Activated CD8-positive, alpha-beta memory T cell treated with anti-CD3 and anti-CD28 coated beads, Interleukin-2, amount 10 ng/mL, durations not matched to agents 7 days and 5 days (primary cell): ENCODE data around the gene MAP7D2. TPM values are rescaled to one million over a fixed set of nuclear protein-coding genes. Genes with fewer than 3 reads are reported as not detected.

Source experiments
- ATAC-seq: fragments of 150-1000 bp; cut with Tn5 transposase; one replicate; pipeline ENCODE4 v1.10.0; 2021; ENCODE audit warnings: moderate library complexity
- CTCF ChIA-PET: fragments of 350-600 bp; sonication (Branson Sonifier 250); formaldehyde crosslinking; loops from one replicate; lab custom pipeline; 2021; ENCODE audit warnings: antibody characterized with exemption; lab: Charles Lee
- DNase-seq: peaks from one replicate; pipeline ENCODE4 v3.0.0-alpha.2; 2020
- H3K27ac Mint-ChIP-seq: one replicate; pipeline ENCODE4 v1.8.0; 2021; ENCODE audit warnings: mild to moderate bottlenecking, mixed read lengths
- H3K27me3 Mint-ChIP-seq: one replicate; pipeline ENCODE4 v1.8.0; 2021; ENCODE audit warnings: mixed read lengths
- H3K36me3 Mint-ChIP-seq: one replicate; pipeline ENCODE4 v1.8.0; 2021; ENCODE audit warnings: mild to moderate bottlenecking, mixed read lengths
- H3K4me1 Mint-ChIP-seq: one replicate; pipeline ENCODE4 v1.8.0; 2021; ENCODE audit warnings: mixed read lengths
- H3K4me3 Mint-ChIP-seq: one replicate; pipeline ENCODE4 v1.8.0; 2021; ENCODE audit warnings: mild to moderate bottlenecking, moderate library complexity, mixed read lengths
- H3K9me3 Mint-ChIP-seq: one replicate; pipeline ENCODE4 v1.8.0; 2022; ENCODE audit warnings: low read depth, mixed read lengths
- total RNA-seq, 2 experiments: library from RNA; stranded (reverse); gene quantifications; one replicate each; pipeline ENCODE4 v1.2.3, GENCODE V29; 2021

Gene MAP7D2
- total RNA-seq, 2 experiments from 2014 or later, result 0.15 to 0.40 TPM

DNA sequence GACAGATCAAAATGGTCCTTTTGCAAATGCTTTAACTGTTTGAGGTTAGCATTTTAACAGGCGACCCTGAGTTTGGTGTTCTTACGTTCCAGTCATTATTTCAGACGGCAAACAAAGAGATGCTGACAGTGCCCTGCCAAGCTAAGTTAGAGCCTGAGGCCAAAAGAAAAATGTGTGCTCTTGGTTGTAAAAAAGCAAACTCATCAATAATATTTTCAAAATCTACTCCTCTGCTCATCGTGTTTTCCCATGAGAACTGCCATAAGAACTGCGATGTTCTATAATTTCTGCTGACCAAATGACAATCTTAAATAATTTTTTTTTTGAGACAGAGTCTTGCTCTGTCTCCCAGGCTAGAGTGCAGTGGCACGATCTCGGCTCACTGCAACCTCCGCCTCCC lies 63.2 kb downstream of the MAP7D2 start:
- CTCF ChIA-PET, result no interaction called here
- H3K9me3 Mint-ChIP-seq, result no peaks in the 10 kb centered on the region

DNA sequence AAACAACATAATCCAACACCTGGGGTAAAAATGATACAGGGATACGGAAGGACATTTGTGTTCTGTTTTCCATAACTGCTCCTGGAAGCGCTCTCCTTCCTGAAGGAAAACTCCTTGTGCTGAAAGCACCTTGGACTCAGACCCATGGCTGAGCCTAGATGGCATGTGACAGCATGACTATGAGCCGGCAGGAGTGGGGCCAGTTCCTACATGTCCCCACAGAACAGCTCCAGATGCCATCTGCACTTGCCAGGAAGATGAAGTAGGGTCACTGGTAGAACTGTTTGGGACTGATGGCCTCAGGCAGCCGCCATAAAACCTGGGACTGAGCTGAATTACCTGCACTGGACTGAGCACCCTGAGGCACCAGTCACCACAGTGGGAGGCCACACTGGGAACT lies 69.8 kb downstream of the MAP7D2 start:
- Mint-ChIP-seq H3K4me3 (no peak overlapping the region), H3K27ac (no peak overlapping the region), H3K27me3 (no peaks in the 10 kb centered on the region), H3K9me3 (no peaks in the 10 kb centered on the region), H3K4me1 (no peaks in the 10 kb centered on the region), H3K36me3 (no peaks in the 10 kb centered on the region)
- no peak for ATAC-seq
- CTCF ChIA-PET, result no interaction called here
- DNase-seq, result no peak

More for the DNA sequence above, 63.2 kb downstream of the MAP7D2 start:
- no peaks in the 10 kb centered on the region for H3K36me3 Mint-ChIP-seq
- H3K27me3 Mint-ChIP-seq, result peaks cover 6% of the 10 kb centered on the region
- no peaks in the 10 kb centered on the region for H3K4me1 Mint-ChIP-seq
- no peak for ATAC-seq
- no peak overlapping the region for H3K27ac Mint-ChIP-seq
- no peak overlapping the region for H3K4me3 Mint-ChIP-seq
- DNase-seq, result no peak

DNA sequence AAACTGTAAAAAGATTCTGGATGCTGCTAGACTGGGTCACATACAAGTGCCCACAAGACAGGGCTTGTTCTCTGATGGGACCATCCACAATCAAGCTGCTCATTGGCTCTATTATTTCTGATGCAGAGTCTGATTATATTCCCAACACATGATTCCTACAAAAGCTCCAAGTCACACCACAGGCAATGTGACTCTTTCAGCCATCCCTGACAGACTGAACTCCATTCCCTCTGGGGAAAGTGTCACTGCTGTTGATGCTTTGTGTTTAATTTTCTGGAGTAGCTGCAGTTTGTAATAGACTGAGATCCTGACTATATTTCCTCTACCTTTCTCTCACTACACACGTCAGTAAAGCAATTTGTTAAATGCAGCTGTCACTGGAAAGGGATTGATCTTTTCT lies 70.5 kb downstream of the MAP7D2 start:
- H3K9me3 Mint-ChIP-seq, result no peaks in the 10 kb centered on the region
- DNase-seq, result no peak
- H3K27me3 Mint-ChIP-seq, result no peaks in the 10 kb centered on the region
- no peak for ATAC-seq
- no peak overlapping the region for H3K4me3 Mint-ChIP-seq
- no peaks in the 10 kb centered on the region for H3K4me1 Mint-ChIP-seq
- no peak overlapping the region for H3K27ac Mint-ChIP-seq
- H3K36me3 Mint-ChIP-seq, result no peaks in the 10 kb centered on the region
- CTCF ChIA-PET, result no interaction called here

DNA sequence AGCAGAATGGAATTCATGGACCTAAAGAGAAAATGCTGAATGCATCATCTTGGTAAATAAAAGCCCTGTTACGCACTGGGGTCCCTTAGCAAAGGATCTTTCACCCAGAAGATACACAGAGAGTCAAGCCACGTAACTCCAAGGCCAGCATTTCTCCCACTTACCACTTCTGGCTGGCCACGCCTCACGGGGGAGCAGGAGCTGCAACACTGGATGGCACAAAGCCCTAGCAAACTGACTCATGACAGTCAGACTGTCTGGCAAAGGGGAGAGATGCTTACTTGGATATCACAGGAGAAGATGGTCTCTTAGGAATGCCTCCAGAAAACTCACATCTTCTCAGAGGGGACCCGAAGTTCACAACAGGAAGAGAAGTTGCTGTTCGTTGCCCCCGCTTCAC lies 74.5 kb downstream of the MAP7D2 start:
- Mint-ChIP-seq H3K4me3 (no peak overlapping the region), H3K27me3 (no peaks in the 10 kb centered on the region), H3K36me3 (no peaks in the 10 kb centered on the region), H3K4me1 (no peaks in the 10 kb centered on the region), H3K9me3 (no peaks in the 10 kb centered on the region), H3K27ac (no peak overlapping the region)
- no peak for DNase-seq
- ATAC-seq, result no peak
- CTCF ChIA-PET, result no interaction called here

DNA sequence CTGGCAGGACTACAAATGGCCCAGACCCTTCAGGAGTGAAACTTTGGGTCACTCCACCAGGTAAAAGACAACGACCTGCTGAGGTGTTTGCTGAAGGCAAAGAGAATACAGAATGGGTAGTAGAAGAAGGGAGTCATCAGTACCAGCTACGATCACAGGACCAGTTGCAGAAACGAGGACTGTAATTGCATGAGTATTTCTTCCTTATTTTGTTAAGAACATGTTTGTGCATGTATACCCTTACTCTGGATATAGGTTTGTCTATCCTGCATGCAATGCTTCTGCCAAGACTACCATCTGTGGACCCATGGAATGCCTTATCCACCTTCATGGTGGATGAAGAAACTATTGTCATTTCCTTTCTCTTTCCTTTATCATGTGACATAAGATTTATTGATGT lies 77.7 kb downstream of the MAP7D2 start:
- Mint-ChIP-seq H3K9me3 (no peaks in the 10 kb centered on the region), H3K4me3 (no peak overlapping the region), H3K36me3 (no peaks in the 10 kb centered on the region), H3K27ac (no peak overlapping the region), H3K4me1 (no peaks in the 10 kb centered on the region), H3K27me3 (no peaks in the 10 kb centered on the region)
- DNase-seq (no peak), ATAC-seq (no peak)
- CTCF ChIA-PET, result no interaction called here

DNA sequence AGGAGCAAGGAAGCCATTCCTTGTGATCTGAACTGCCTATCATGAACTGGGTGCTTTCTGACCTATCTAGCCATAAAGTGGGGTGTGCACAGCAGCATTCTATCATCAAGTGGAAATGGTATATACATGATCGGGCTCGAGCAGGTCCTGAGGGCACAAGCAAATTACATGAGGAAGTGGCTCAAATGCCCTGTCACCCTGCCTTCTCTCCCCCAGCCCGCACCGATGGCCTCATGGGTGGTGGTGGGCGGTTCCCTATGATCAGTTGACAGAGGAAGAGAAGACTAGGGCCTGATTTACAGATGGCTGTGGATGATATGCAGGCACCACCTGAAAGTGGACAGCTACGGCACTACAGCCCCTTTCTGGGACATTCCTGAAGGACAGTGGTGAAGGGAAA lies 79.5 kb downstream of the MAP7D2 start:
- Mint-ChIP-seq H3K9me3 (no peaks in the 10 kb centered on the region), H3K4me1 (no peaks in the 10 kb centered on the region), H3K4me3 (no peak overlapping the region), H3K27ac (no peak overlapping the region), H3K36me3 (no peaks in the 10 kb centered on the region), H3K27me3 (no peaks in the 10 kb centered on the region)
- DNase-seq, result no peak
- CTCF ChIA-PET, result no interaction called here
- ATAC-seq, result no peak

DNA sequence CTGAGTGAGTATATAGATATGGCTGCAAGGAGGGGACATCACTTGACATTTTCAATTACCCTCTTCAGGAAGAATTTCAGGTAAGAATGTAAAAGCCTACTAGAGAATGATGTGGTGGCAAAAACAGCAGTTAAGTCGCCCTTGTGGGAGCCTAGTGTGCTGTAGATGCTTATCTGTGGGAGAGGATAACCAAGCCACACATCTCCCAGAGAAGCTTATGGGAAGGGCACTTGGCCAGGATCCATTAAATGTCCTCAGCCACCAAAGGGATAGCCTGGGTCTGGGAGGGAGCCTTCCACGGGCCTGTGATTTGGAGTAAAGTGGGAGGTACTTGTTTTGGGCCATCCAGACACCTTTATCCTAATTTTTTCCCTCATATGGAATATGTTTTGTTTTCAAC lies 84.5 kb downstream of the MAP7D2 start:
- Mint-ChIP-seq H3K4me1 (peaks cover 5% of the 10 kb centered on the region), H3K9me3 (no peaks in the 10 kb centered on the region), H3K36me3 (no peaks in the 10 kb centered on the region), H3K27me3 (no peaks in the 10 kb centered on the region), H3K27ac (no peak overlapping the region), H3K4me3 (no peak overlapping the region)
- DNase-seq (no peak), ATAC-seq (no peak)
- CTCF ChIA-PET, result no interaction called here

DNA sequence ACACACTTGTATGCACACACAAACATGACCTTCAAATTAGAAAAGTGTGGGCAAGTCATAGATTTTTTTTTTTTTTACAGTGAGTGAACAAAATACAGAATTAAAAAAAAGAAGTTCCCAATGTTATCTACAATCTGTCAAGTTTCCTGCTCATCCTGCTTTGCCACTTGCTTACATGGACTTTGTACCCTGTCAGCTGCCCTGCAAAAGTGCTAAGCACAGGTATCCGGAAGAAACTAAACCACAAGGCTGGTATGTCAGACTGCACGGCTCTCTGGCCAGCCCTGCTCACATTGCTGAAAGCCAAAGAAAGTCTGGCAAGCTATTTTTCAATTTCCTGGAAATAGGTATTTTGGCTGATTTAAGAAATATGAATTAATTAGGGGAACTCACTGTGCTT lies 87.0 kb downstream of the MAP7D2 start:
- H3K36me3 Mint-ChIP-seq, result no peaks in the 10 kb centered on the region
- DNase-seq, result no peak
- H3K4me3 Mint-ChIP-seq, result no peak overlapping the region
- CTCF ChIA-PET, result no interaction called here
- no peak overlapping the region for H3K27ac Mint-ChIP-seq
- no peak for ATAC-seq
- no peaks in the 10 kb centered on the region for H3K9me3 Mint-ChIP-seq
- H3K27me3 Mint-ChIP-seq, result no peaks in the 10 kb centered on the region
- H3K4me1 Mint-ChIP-seq, result peaks cover 5% of the 10 kb centered on the region

DNA sequence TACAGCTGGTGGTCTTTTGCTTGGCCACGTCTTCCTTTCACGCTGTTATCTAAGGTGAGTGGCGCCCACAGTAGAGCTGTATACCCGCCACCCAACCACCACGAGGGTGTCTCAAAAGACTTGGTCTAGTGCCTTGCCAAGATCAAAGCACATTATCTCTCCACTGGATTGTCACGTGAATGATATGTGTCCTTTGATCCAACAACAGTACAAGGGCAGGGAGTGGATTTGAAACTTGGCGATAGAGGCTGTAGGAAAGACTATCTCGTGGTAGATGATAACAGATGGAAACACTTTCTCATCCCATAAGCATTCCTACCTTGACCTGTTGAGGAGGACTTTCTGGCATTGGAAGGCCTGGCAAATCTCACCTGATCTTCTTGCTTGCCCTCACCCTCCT lies 88.1 kb downstream of the MAP7D2 start:
- Mint-ChIP-seq H3K4me1 (peaks cover 5% of the 10 kb centered on the region), H3K9me3 (no peaks in the 10 kb centered on the region), H3K36me3 (no peaks in the 10 kb centered on the region), H3K4me3 (no peak overlapping the region), H3K27me3 (no peaks in the 10 kb centered on the region), H3K27ac (no peak overlapping the region)
- DNase-seq (no peak), ATAC-seq (no peak)
- CTCF ChIA-PET, result no interaction called here

DNA sequence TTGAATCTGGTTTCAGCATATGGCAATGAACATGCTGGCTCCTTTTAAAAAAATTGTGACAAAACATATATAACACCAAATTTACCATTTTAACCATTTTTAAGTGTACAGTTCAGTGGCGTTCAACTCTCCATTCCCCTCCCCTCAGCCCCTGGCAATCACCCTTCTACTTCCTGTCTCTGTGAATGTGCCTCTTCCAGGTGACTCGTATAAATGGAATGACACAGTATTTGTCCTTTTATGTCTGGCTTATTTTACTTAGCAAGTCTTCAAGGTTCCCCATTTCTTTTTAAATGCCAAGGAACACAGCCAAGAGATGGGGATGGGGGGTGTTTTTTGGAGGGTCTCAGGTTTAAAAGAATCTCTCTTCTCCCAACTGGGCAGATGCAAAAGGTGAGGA lies 90.4 kb downstream of the MAP7D2 start:
- DNase-seq, result no peak
- H3K27me3 Mint-ChIP-seq, result no peaks in the 10 kb centered on the region
- peaks cover 5% of the 10 kb centered on the region for H3K4me1 Mint-ChIP-seq
- CTCF ChIA-PET, result no interaction called here
- no peak for ATAC-seq
- no peaks in the 10 kb centered on the region for H3K36me3 Mint-ChIP-seq
- no peak overlapping the region for H3K27ac Mint-ChIP-seq
- H3K9me3 Mint-ChIP-seq, result no peaks in the 10 kb centered on the region
- H3K4me3 Mint-ChIP-seq, result no peak overlapping the region

DNA sequence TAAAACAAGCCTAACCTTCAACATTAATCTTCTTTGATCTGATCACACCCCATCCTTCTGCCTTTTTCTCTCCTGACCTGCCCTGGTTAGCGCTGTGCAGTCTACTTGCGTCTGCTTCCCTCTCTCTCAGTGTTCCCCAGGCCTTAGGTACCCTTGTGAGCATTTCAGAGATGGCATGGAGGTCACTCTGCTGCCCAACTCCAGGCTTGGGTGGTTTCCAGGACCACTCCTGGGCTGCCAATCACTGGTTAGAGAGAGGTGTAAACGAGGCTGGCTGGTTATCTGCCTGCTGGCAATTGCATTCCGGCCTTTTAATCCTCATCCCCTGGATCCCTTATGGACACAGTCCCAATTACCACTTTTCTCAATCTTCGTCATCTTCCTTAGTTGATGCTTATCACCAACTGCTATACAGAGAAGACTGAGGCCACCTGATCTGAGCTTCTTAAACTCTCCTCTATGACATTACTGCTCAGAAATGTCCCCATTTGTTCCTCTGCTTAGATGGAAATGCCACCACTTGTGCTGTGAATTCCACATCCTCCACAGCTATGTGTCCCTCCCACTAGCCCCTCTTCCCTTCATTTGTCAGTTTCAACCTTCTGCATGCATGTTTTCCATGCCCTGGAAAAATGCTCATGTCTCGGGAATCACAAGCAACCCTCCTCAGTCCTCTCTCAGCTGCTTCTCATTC lies 96.9 kb downstream of the MAP7D2 start:
- DNase-seq (no peak), ATAC-seq (no peak)
- Mint-ChIP-seq H3K36me3 (no peaks in the 10 kb centered on the region), H3K9me3 (peaks cover 4% of the 10 kb centered on the region), H3K4me1 (no peaks in the 10 kb centered on the region), H3K4me3 (no peak overlapping the region), H3K27me3 (no peaks in the 10 kb centered on the region), H3K27ac (no peak overlapping the region)
- CTCF ChIA-PET, result no interaction called here

DNA sequence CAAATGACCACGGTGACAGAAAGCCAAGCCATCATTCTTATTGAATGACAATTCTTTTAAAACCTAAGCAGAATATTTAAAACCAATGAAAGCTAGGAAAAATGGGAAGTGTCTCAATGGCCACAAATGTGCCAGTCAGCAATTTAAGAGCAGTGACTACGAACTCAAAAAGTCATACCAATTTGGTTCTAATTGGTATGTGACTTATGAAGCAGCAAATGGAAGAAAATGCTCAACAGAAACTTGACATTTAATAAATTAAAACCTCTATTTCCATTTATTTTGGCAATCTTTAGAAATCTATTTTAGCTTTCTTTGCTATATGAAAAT lies 100.1 kb downstream of the MAP7D2 start:
- Mint-ChIP-seq H3K4me1 (no peaks in the 10 kb centered on the region), H3K4me3 (no peak overlapping the region), H3K27ac (no peak overlapping the region), H3K9me3 (peaks cover 4% of the 10 kb centered on the region), H3K36me3 (no peaks in the 10 kb centered on the region), H3K27me3 (peaks cover 3% of the 10 kb centered on the region)
- DNase-seq, result no peak
- CTCF ChIA-PET, result no interaction called here
- no peak for ATAC-seq

DNA sequence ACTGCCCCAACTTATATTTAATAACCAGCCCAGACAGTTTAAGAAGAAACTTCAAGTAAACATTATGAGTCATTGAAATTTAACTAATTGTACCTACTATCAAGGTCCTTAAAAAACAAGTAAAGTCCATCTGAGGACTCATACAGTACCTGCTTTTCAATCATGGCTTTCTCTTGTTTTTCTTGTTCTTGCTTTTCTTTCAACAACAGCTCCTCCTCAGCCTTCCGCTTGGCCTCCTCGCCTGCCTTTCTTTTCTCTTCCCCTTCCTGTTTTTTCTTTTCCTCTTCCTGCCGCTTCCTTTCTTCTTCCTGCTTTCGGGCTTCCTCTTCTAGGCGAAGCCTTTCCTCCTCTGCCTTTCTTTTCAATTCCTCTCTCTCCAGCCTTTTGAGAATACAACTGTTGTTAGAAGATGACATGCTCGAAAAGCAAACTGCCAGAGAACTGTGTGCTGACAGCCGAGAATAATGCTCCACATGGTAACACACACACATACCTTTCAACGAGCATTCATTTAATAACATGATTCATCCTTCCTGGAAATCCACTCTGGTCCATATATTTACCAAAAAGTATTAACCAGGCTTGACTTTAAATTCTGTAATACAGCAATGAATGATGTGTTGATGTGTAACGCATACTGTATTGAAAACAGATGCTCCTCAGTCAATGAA lies 100.6 kb downstream of the MAP7D2 start:
- DNase-seq (no peak), ATAC-seq (no peak)
- no peaks in the 10 kb centered on the region for H3K36me3 Mint-ChIP-seq
- peaks cover 4% of the 10 kb centered on the region for H3K9me3 Mint-ChIP-seq
- H3K4me3 Mint-ChIP-seq, result no peak overlapping the region
- H3K27ac Mint-ChIP-seq, result no peak overlapping the region
- CTCF ChIA-PET, result no interaction called here
- peaks cover 3% of the 10 kb centered on the region for H3K27me3 Mint-ChIP-seq
- no peaks in the 10 kb centered on the region for H3K4me1 Mint-ChIP-seq

DNA sequence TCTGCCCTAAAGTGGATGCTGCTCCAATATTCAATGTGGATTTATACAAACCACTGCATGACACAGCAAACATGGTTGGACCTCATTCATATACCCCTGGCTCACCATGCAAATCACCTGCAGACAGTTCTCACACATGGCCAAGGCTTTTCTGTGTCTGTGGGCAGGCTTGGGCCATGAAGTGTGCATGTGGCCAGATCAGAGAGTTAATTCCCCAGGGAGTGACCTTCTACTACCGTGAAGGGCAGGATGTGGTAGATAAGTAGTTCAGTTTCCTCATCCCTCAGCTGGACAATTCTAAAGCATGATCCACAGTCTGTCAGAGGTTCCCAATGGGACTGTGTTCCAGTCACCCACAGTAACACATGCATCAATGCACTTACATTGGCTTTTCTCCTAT lies 101.3 kb downstream of the MAP7D2 start:
- CTCF ChIA-PET, result no interaction called here
- H3K36me3 Mint-ChIP-seq, result no peaks in the 10 kb centered on the region
- peaks cover 4% of the 10 kb centered on the region for H3K9me3 Mint-ChIP-seq
- no peaks in the 10 kb centered on the region for H3K4me1 Mint-ChIP-seq
- DNase-seq (no peak), ATAC-seq (no peak)
- H3K27ac Mint-ChIP-seq, result no peak overlapping the region
- H3K27me3 Mint-ChIP-seq, result peaks cover 3% of the 10 kb centered on the region
- H3K4me3 Mint-ChIP-seq, result no peak overlapping the region
